GM04503 (cell line): Measurements from ENCODE around the gene TMEM205.
A peak's percentile ranks its signal among the peaks of the same experiment; 100 is the strongest.
"Not testable (repeated sequence)": the region's sequence is repeated elsewhere in the genome, so short reads cannot be mapped to it uniquely, and the experiment has no call there.

Experiments used
- DNase-seq: peaks from one replicate; pipeline ENCODE4 v3.0.0-alpha.2; 2012; ENCODE audit warnings: low read depth

Gene TMEM205

DNA sequence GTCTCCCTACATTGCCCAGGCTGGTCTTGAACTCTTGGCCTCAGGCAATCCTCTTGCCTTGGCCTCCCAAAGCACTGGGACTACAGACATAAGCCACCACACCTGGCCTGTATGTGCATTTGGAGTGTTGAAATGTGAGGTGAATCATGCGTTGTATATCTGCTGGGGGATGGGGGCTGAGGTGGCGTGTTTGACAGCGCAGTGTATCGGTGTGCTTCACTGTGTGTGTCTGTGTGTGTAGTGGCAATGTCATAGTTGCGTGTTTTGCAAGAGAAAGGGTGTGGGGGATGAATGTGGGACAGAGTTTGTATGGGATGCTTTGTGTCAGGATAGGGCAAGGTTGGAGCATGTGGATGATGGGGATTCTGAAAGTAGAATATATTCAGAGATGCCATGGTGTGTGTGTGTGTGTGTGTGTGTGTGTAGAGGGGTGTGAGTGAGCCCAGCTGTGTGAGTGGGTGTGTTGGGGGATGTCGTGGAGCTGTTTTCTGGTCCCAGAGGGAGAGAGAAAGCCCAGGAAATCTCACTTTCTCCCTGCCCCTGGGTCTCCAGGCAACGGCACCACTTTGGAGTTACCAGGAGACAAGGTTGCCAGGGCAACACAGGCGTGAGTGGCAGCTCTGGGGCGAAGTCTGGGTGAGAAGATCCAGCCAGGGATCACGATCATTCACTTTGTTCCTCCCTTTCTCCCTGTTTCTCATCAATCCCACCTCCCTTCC, 27.3 kb upstream of the TMEM205 start:
- no peak for DNase-seq

DNA sequence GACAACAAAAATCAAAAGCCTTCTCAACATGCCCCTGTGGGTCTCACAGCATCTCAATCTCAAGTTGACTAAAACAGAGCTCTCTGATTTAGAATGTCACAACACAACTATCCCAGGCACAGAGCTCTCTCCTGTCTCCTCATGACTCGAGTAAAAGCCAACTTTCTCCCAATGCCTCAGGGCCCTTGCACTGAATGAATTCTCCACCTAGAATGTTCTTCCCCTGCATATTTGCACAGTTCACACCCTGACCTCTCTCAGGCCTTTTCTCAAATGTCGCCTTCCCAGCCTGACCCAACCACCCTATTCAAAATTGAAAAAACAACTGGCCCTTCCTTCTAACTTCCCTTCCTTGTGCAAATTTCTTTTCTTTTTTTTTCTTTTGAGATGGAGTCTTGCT, 24.7 kb upstream of the TMEM205 start:
- no peak for DNase-seq

DNA sequence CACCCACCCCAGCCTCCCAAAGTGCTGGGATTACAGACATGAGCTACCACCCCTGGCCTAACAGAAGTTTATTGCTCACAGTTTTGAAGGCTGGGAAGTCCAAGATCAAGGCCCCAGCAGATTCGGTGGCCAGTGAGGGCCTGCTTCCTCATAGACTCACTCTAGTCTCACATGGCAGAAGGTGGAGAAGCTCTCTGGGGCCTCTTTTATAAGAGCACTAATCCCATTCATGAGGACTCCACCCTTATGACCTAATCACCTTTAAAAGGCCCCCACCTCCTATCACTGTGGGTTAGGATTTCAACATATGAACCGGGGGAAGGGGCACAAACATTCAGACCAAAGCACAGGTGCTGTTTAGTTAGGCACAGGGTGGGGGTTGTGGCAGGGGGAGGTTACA, 21.5 kb upstream of the TMEM205 start:
- no peak for DNase-seq

DNA sequence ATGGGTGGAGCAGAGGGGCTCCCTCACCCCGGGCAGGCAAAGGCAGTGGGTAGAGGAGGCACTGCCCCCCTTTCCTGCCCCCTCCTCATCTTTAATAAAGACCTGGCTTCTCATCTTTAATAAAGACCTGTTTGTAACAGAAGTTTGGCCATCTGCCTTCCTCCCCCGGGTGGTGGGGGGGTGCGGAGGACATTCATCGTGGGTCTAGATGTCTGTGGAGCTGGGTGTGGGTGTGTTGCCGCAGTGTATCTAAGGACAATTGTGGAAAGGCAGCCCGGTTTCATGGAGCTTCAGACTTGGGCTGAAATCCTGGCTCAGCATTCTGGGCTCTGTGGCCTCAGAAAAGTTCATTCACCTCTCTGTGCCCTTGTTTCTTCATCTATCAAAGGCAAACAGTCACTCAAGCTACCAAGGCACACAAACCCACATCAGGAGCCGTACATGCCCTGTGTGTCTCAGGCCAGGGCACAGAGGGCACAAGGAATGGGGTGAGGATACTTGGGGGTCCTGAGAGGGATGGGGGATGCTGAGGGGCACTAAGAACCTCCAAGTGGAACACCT, 19.6 kb upstream of the TMEM205 start:
- DNase-seq, result no peak

DNA sequence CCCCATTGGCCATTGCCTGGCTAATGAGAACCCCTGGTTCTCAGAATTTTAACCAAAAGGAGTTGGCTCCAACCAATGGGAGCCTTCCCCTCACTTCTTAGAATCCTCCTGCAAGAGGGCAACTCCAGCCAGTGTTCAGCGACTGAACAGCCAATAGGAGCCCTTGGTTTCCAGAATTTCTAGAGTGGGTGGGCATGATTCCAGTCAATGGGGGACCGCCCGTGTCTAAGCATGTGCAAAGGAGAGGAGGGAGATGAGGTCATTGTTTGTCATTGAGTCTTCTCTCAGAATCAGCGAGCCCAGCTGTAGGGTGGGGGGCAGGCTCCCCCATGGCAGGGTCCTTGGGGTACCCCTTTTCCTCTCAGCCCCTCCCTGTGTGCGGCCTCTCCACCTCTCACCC, 18.9 kb upstream of the TMEM205 start:
- no peak for DNase-seq

DNA sequence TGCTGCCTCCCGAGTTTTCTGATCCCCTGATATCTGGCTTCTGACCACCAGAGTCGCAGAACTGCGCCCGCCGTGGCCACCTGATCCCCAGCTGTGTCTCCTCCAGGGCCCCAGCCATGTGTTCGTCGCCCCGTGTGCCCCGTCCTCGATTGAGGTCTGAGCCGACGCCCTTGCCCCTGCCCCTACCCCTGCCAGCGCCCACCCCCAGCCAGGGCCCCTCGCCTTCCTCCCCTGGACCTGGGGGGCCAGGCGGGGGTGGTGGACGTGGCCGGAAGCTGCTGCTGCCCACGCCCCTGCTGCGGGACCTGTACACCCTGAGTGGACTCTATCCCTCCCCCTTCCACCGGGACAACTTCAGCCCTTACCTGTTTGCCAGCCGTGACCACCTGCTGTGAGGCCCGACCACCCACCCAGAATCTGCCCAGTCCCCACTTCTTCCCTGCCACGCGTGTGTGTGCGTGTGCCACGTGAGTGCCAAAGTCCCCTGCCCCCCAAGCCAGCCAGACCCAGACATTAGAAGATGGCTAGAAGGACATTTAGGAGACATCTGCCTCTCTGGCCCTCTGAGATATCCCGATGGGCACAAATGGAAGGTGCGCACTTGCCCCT, 18.3 kb upstream of the TMEM205 start:
- DNase-seq, result no peak

DNA sequence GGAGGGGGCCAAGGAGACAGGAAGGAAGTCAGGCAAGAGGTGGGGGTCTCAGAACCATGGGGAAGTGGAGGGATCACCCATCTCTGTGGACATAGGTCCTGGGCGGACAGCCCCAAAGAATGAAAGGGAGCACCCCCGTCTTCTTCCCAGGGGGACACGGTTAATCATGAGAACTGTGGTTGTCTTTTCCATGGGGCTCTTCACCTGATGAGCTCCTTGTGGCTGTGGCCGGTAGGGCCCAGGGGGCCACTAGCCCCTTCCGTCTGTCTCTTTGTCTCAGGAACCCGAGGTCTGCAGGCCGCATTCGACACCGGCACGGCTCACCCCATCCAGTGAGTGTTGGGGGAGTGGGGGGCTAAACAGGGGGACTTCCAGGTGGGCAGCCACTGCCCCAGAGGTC, 17.8 kb upstream of the TMEM205 start:
- no peak for DNase-seq

DNA sequence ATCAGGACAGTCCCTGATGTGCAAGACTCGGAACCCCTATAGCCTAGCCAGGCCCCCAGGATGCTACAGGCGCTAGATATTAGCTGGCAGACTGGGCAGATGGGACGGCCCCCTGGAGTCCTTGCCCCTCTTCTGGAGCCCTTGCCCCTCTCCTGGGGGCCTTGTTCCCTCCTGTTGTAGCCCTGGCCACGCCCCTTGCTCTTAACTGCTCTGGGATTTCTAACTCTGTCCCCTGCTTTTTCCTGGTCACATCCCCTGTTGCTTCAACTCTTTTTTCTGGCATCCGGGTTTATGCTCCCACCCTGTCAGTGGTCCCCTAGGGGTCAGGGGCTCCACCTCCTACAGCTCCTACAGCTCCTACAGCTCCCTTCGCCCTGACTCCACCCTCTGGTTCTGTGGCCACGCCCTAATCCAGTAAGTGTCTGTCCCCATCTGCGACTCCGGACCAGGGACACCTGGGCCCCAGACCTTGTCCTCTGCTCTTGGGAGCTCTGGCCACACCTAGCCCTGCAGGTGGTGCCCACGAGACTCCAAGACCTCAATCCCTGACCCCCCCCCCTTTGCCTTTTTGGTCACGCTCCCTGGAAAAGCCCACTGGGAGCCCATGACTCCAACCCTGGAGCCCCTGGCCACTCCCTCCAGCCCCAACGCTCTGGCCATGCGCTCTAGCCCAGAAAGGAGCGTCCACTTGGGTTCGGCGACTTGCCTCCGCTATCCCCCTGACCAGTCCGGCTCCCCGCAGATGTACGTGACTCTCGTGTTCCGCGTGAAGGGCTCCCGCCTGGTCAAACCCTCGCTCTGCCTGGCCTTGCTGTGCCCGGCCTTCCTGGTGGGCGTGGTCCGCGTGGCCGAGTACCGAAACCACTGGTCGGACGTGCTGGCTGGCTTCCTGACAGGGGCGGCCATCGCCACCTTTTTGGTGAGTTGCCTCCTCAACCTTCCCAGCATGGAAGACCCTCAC, 16.0 kb upstream of the TMEM205 start:
- no peak for DNase-seq

DNA sequence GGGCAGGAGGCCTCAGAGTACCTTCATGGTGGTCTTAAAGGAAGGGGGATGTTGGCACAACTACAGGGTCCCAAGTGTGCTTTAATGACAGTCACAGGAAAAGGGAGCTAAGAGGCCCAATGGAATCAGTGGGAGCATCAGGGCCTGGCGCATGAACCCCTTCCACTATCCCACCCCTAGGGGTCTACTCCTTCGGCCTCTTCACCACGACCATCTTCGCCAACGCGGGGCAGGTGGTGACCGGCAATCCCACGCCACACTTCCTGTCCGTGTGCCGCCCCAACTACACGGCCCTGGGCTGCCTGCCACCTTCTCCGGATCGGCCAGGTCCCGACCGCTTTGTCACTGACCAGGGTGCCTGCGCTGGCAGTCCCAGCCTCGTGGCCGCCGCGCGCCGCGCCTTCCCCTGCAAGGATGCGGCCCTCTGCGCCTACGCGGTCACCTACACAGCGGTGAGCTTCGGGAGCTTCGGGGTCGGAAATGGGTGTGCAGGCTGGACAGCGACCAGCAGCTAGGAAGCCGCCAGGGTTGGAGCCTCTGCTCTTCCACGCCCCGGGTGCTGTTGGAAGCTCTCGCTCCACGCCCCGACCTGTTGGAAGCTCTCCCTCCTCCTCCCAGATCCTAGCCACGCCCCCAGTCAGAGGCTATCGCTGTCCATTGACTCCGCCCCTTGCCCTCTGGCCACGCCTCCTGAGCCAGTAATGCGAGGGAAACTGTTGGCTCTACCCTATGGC, 15.1 kb upstream of the TMEM205 start:
- no peak for DNase-seq

DNA sequence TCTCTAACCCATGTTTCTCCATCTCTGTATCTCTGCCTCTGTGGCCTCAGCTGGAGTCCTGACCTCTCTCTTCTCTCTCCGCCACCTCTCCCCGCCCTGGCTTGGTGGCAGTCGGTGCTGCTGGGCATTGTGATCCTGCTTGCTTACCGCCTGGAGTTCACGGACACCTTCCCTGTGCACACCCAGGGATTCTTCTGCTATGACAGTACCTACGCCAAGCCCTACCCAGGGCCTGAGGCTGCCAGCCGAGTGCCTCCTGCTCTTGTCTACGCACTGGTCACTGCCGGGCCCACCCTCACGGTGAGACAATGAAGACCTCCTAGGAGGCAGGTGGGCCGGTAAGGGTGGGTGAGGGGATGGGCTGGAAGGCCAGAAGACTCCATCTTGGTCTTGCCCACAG, 13.4 kb upstream of the TMEM205 start:
- DNase-seq, result no peak

DNA sequence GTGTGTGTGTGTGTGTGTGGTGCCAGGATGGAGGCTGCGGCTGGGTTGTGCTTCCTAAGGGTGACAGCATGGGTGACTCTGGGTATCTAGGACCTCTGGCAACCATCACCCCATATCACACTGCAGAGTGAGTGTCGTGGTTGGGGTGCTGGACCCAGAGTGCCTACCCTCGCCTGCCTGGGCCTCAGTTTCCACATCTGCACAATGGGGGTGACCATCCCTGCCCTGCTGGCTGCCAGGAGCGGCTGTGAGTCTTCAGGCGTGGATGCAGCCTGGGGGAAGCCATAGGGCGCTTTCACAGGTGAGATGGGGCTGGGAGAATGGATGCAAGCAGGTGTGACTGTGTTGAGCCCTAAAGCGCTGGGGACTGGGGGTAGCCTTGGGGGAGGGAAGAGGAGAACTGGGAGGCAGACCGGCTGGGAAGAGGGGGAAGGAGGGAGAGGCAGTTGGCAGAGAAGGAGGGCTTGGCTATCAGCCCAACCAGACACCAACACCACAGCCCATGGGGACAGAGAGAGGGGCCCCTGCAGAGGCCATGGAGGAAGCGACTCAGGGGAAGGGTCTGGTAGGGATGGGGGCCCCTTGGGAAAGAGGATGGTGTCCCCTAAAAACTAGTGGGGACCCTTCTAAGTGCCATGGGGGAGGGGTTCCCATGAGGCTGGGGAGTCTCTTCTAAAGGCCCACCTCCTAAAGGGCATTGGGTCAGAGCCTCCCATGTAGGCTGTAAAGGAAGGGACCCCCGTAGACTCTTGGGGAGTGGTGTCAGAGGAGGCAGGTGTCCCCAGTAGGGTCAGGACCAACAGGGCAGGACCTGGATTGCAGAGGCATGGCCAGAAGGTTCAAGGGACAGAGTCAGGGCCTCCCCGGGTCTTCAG, 10.8 kb upstream of the TMEM205 start:
- no peak for DNase-seq

DNA sequence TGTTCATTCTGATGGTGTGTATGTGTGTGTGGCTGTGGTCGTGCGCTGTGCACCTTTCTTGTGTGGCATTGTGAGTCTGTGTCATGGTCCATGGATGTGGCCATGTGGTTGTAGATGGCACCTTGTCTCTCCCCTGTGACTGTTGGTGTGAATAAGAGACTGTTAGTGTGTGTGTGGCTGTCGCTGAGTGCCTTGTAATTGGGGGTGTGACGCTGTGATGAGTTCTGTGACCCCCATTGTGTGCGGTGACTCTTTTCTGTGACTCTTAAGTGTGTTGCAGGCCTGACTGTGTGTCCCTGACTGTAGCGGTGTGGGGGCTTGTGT, 10.0 kb upstream of the TMEM205 start:
- no peak for DNase-seq

DNA sequence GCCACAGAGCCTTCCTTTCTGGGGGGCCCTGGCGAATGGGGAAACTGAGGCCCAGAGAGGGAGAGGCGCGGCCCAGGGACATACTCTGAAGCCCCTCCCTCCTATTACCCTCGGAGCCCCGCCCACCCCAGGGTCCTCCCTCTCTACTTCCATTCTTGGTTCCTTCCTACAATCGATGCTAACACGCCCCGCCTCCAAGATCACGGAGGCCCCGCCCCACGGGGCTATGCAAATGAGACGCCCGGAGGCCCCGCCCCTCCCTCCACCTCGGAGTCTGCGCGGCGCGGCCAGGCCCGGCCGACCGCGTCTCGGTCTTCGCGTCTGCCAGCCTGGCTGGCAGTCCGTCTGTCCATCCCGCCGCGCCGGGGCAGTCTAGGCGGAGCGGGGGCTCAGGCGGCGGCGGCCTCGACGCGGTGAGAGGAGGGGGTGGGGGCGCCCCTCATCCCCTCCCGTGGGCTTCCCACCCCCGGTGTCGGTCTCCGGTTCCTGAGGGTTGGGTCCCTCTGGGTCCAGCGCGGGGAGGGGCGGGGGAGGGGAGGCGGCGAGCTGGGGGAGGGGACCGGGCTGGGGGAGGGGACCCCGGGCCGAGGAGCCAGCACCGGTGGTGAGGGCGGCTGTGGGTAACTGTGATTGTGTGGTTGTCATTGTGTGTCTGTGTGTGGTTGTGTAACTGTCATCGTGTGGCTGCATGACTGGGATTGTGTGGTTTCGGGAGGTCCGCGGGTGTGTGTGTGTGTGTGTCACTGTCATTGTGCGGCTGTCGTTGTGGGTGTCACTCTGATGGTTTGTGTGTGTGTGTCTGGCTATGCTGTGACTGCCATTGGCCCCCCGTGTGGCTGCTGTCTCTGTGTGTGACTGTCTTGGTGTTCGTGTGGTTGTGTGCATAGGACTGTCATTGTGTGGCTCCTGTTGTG, 9.3 kb upstream of the TMEM205 start, which contains the start of gene PLPPR2:
TSS of gene PLPPR2 (plus strand) at position 273 of the 914 bp plus-strand sequence. CDS start 2,242 bp downstream, outside the sequence.
- peak; percentile 39 for DNase-seq

DNA sequence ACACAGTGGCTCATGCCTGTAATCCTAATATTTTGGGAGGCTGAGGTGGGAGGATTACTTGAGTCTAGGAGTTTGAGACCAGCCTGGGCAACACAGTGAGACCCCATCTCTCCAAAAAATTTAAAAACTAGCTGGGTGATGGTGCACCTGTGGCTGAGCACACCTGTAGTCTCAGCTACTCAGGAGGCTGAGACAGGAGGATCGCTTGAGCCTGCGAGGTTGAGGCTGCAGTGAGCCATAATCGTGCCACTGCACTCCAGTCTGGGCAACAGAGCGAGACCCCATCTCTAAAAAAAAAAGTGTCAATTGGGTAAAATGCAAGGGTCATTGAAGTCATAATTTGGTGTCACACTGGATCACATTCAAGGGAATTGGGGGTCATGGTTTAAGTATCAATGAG, 8.0 kb upstream of the TMEM205 start:
- DNase-seq, result not testable (repeated sequence)

DNA sequence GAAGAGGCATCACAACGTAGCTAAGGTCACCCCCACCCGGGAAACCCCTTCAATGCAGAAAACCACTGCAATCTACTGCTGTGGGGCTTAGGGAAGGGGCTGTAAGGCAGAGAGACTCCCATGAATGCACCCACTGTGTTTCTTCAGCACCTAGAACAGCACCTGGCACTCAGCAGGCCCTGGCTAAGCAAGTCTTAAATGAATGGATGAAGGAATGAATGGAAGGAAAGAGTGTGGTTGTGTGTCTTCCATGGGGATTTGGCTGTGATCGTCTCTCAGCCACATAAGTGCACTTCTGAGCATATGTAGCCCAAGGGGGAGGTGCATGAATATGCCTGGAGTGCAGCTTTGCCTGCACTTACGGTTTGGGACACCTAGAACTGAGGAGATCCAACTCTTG, 3.1 kb upstream of the TMEM205 start:
- DNase-seq, result no peak

DNA sequence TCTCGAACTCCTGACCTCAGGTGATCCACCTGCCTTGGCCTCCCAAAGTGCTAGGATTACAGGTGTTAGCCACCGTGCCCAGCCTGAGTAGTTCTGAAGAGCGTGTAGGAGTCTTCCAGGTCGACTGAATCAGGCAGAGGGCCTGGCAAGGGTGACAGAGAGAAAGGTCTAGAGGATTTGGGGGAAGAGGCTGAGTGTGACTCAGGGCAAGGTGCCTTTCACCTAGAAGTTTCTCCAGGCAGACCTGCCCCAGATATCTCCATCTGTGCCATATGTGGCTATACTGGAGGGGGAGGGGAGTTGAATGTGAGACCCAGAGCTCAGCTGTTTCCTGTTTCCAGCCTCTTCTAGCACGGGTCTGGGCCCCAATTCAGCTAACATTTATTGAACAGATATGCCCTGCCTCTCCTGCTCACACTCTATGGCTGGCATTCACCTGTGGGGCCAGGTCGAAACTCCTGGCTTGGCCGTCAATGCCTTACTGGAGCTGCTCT, 1.5 kb upstream of the TMEM205 start:
- no peak for DNase-seq

DNA sequence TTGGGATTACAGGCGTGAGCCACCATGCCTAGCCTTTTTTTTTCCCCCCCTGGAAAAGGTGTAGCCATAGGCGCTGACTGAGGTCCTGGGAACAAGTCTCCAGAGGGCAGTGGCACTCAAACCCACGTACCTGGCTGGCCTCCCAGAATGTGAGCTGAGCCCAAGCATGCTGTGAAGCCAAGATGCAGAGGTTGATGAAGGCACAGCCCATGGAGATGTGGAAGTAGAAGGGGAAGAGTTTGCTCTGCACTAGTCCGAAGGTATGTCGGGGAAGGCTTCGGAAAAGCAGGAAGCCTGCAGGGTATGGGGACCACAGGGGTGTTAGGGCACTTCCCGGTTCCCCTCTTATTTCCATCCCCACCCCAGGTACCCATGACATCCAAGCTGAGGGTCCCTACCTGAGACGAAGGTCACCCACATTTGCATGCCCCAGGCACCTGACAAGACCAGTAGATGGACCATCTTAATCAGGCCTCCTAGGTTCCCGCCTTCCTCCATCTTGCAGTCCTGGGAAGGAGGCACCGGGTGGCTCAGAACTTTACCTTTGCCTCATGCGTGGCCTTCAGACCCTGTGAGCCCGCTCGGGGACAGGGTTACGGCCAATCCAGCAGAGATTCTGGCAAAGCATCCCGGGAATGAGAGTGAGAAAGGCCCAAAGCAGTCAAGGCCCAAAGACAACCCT, 805 bp downstream of the TMEM205 start:
- DNase-seq, result no peak

DNA sequence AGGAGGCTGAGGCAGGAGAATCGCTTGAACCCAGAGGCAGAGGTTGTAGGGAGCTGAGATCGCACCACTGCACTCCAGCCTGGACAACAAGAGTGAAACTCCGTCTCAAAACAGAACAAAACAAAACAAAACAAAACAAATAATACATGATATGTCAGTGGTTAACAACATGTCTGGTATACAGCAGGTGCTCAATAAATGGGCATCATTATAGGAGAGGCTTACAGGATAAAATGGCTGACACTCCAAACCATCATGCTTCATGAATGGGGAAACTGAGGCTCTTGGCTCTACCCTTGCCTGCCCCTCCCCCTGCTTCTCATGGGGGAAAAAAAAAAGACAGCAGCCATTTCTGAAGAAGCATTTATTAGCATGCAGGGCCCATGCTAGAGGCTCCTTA, 3.6 kb downstream of the TMEM205 start:
- no peak for DNase-seq

DNA sequence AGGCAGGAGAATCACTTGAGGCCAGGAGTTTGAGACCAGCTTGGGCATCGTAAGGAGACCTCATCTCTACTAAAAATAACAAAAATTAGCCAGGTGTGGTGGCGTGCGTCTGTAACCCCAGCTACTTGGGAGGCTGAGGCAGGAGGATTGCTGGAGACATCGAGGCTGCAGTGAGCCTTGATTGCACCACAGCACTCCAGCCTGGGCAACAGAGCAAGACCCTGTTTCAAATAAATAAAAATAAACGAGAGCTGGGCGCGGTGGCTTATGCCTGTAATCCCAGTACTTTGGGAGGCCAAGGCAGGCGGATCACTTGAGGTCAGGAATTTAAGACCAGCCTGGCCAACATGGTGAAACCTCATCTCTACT, 6.0 kb downstream of the TMEM205 start:
- DNase-seq, result not testable (repeated sequence)
